GM13976 (cell line): ENCODE data around the gene ITGA3.

ENCODE experiments used
- DNase-seq: peaks from one replicate; pipeline ENCODE4 v3.0.0; 2012; ENCODE audit warnings: low spot score
- in situ Hi-C: fragments of 300-500 bp; cut with MboI; formaldehyde crosslinking; loops from one replicate; pipeline ENCODE4 v1.12.0; 2022; ENCODE audit warnings: low sequenced_read_pairs, mixed read lengths, inconsistent platforms; ENCODE audit not compliant: unreplicated experiment
- TF ChIP-seq, protein P1 (sequence below): IDR thresholded peaks from 2 replicates; pipeline ENCODE4 v1.5.1; 2012; ENCODE audit warnings: borderline replicate concordance, mild to moderate bottlenecking; ENCODE audit not compliant: insufficient read depth; ENCODE audit errors: extremely low read depth, missing control alignments, control extremely low read depth

The ITGA3 gene

DNA sequence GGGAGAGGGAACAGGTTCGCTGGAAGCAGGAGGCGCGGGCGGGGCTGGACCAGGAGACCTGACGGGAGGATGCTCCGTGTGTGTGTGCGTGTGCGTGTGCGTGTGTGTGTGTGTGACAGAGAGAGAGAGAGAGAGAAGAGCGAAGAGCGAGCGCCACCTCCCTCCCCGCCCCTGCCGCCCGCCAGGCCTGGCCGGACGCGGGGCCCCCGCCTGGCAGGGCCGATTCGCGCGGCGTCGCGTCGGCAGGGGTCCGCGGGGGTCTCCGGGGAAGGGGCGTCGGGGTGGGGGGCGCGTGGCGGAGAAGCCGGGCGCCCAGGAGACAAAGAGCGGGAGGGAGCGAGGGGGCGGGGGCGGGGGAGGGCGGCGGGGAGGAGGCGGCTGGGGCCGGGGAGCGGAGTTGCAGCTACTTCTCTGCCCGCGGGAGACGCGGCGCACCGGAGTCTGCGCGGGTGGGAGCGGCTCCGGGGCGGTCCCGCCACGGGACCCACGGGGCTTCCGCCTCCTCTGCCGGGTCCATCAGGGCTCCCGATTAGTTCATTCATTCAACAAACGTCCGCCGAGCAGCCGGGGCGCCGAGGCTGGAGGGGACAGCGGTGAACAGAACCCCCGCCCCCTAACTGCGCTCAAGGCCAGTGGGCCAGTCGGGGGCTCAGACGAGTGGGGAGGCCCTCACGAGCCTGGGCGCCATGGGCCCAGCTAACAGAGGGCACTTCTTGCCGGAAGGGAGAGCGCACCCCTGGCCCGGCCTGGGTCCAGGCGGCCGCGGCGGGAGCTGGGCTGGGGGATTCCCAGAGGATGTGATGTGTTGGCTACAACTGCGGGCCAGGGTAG, 74.0 kb downstream of the ITGA3 start, which contains the start of gene SAMD14:
SAMD14 (minus strand) TSS at position 433 of the 831 bp plus-strand sequence. CDS start 5,201 bp downstream, outside the sequence.
- TF ChIP-seq, protein P1, sequence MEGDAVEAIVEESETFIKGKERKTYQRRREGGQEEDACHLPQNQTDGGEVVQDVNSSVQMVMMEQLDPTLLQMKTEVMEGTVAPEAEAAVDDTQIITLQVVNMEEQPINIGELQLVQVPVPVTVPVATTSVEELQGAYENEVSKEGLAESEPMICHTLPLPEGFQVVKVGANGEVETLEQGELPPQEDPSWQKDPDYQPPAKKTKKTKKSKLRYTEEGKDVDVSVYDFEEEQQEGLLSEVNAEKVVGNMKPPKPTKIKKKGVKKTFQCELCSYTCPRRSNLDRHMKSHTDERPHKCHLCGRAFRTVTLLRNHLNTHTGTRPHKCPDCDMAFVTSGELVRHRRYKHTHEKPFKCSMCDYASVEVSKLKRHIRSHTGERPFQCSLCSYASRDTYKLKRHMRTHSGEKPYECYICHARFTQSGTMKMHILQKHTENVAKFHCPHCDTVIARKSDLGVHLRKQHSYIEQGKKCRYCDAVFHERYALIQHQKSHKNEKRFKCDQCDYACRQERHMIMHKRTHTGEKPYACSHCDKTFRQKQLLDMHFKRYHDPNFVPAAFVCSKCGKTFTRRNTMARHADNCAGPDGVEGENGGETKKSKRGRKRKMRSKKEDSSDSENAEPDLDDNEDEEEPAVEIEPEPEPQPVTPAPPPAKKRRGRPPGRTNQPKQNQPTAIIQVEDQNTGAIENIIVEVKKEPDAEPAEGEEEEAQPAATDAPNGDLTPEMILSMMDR = no peak
- in situ Hi-C loops = no loop called here
- peak; percentile 81 for DNase-seq

DNA sequence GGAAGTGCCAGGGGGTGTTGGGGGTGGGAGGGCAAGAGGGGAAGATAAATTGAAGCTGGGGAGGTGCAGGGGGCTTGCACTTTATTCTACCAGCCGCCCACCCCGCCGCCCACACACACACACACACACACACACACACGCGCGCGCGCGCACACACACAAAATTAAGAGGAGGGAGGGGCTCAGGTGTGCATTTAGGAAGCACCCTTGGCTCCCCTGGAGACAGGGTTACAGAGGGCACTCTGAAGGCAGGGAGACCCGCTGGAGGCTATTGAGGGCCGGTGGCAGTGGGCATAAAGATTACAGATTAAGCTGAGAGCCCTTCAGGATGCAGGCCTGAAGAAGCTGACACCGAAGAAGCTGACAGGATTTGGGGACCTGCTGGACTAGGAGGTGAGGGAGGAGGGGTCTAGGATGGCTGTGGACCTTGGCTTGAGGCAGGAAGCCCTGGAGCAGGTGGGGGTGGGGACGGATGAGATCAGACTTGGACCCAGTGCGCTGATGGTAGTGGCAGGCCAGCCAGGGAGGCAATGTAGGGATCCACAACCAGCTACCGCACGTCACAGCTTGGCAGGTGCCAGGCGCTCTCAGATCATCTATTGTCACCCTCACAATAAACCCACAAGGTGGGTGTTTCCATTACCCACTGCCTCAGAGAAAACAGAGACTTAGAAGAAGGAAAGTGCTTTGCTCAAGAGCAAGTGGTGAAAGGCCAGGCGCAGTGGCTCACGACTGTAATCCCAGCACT, 74.8 kb downstream of the ITGA3 start:
- in situ Hi-C loops = no loop called here
- no peak for DNase-seq
- TF ChIP-seq, protein P1 = no peak

DNA sequence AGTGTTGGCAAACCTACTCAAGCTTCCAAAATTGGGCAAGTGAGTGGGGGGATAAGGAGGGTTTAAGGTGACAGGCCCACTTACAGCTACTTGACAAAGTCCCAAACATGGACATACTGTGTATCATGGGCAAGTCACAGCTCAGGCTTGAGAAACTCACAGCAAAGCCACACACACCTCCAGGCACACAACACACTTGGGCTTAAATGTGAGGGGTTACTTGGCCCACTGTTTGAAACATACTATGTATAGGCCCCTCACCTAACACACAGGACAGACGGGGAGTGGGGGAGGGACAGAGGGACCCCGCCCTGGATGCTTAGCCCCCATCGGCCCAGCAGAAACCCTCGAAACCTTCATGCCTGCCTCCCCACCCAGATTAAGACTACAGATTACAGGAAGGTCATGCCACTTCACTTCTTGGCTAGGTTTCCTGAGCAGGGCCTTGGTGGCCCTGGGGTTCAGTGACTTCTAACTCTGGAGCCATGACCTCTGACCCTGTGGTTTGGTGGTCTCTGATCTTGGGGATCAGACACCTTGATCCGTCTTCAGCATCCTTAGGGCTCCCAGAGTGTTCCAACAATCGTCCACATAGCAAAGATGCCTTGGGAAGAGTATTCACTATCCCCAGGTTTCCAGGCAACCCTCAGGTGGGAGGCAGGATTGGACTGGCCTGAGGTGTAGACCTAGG, 76.3 kb downstream of the ITGA3 start:
- in situ Hi-C loops = no loop called here
- no peak for DNase-seq
- TF ChIP-seq, protein P1 = no peak

DNA sequence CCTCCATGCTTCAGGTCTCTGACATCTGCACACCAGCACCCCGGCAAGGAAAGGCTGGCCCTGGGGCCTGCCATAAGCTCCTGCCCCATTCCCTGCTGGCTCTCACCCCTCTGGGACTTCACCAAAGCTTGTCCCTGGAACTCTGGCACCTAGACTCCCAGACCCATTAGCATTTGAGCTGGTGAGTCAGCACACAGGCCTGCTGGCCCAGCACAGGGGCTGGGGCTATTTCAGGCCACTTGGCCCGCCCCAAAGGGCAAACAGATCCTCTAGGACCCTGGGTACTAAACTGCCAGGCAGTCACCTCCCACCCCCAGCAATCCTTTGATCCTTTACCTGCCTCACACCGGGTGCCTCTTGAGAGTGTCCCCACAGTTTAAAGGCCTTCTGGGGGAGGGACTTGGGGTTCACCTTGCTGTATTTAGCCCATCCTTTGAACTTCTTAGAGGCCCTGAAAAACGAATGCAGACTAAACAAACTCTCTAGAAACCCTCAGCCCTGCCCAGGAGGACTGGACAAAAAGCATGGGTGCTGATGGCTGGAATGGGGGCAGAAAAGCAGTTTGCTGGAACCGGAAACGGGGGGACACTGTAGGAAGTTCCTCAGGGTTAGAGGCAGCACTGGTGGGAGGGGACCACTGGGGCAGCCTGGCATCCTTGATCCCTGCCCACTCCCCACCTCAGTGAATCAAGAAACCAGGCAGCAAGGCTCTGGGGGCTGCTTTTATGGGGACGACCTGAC, 77.3 kb downstream of the ITGA3 start:
- in situ Hi-C loops = no loop called here
- TF ChIP-seq, protein P1 = no peak
- DNase-seq = no peak

DNA sequence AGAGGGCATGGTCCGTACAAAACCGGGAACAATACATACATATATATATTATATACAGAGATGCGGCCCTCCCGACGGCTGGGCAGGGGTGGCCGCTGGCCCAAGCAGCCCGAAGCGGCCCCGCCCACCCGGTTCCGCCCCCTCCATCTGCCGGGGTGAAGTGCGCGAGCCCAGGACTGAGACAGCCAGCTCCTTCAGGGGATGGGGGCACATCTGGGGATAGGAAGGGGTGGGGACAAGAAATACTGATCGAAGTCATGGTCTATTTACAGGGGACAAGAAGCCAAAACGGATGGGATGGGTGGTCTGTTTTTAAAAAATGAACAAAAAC, 77.8 kb downstream of the ITGA3 start:
- in situ Hi-C loops = no loop called here
- TF ChIP-seq, protein P1 = no peak
- no peak for DNase-seq
